H1 (cell line): ENCODE data around the gene PKD1L1. TPM values are rescaled to one million over a fixed set of nuclear protein-coding genes. Genes with fewer than 3 reads are reported as not detected.

Source experiments
- FOSL1 ChIP-seq: IDR thresholded peaks from 2 replicates; pipeline ENCODE4 v1.6.1; 2011; ENCODE audit warnings: mild to moderate bottlenecking, low read depth, low read length, moderate library complexity; ENCODE audit not compliant: insufficient read depth
- KDM4A ChIP-seq: IDR thresholded peaks from one replicate; pipeline ENCODE4 v1.7.1; 2012; ENCODE audit warnings: low read depth, mild to moderate bottlenecking, moderate library complexity, low read length, inconsistent platforms; ENCODE audit not compliant: severe bottlenecking
- POLR2AphosphoS5 ChIP-seq: IDR thresholded peaks from 2 replicates; pipeline ENCODE4 v1.6.1; 2011; ENCODE audit warnings: low read depth, low read length
- POU5F1 ChIP-seq: IDR thresholded peaks from 2 replicates; pipeline ENCODE4 v1.6.1; 2011; ENCODE audit warnings: low read depth, mild to moderate bottlenecking, low read length, moderate library complexity
- RFX5 ChIP-seq: IDR thresholded peaks from 2 replicates; pipeline ENCODE4 v1.6.1; 2011; ENCODE audit warnings: low read depth, low read length, improper control_type of control experiment, borderline replicate concordance
- RXRA ChIP-seq: IDR thresholded peaks from 2 replicates; pipeline ENCODE4 v1.6.1; 2011; ENCODE audit warnings: low read depth, mild to moderate bottlenecking, low read length, moderate library complexity; ENCODE audit not compliant: insufficient read depth
- polyA plus RNA-seq, 7 experiments: library from polyadenylated mRNA; depleted of rRNA in 3 of 7; stranded (reverse) in 5 of 7; unstranded in 2 of 7; fragments of >200 nt in 5 of 7; fragments of 200-250 nt in 2 of 7; gene quantifications; 1 replicate in 5 of 7; 2 replicates in 1 of 7; 4 replicates in 1 of 7; pipeline versions ENCODE4 v1.2.1 to v1.2.3, GENCODE V29; 2011 to 2013; ENCODE audit warnings: missing spikeins in 2 of 7, mixed read lengths in 2 of 7
- total RNA-seq: library from RNA; stranded (reverse); fragmentation: NEBNext Ultra II Directional; extraction: Animal tissue kit (Norgen Biotek cat#: 25700); gene quantifications from 2 replicates; pipeline ENCODE4 v1.2.1, GENCODE V29; 2021
- TF ChIP-seq, protein P1 (sequence below): IDR thresholded peaks from 2 replicates; pipeline ENCODE4 v1.6.1; 2012; ENCODE audit warnings: inconsistent platforms

The PKD1L1 gene
- total and polyA plus RNA-seq, 2 of the 8 experiments (the other 6 are each of a cell fraction or from before 2014, with no cell fraction given), result 0.22 to 0.35 TPM

DNA sequence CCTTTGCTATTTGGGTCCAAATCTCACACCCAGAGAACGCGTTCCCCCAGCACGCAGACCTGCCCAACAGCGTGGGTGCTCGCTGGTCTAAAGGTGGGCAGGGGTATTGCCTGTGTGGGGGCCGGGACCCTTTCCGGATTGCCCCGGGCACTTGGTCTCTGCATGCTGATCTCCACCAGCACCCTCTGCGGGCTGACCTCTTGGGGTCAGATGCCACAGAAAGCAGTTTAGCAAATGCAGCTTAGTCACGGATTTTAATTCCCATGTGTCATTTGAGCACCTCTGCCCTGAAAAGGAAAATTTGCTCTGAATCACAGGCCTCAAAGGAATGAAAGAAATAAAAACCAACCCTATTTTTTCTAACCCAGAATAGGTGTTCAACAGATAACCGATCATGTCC is 46.7 kb downstream of the PKD1L1 start (continued):
- TF ChIP-seq, protein P1, sequence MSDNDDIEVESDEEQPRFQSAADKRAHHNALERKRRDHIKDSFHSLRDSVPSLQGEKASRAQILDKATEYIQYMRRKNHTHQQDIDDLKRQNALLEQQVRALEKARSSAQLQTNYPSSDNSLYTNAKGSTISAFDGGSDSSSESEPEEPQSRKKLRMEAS, result no peak
- no peak for TF ChIP-seq POLR2AphosphoS5
- no peak for TF ChIP-seq FOSL1
- TF ChIP-seq POU5F1, result no peak
- no peak for TF ChIP-seq KDM4A
- no peak for TF ChIP-seq RXRA
- TF ChIP-seq RFX5, result no peak
